MV-4-11 (cell line): ENCODE measurements around the gene D2HGDH.

Experiments
- DNase-seq: peaks from one replicate; lab custom pipeline; 2025; lab: John Stamatoyannopoulos, UW

Gene D2HGDH

GRCh38 chr2:241734467-241735208 lies at the start of gene D2HGDH:
Gene D2HGDH, plus strand, starts transcription at chr2:241734630. Its CDS starts 595 bp downstream, at chr2:241735225.
- peak; percentile 70 for DNase-seq

GRCh38 chr2:241686324-241686649 lies 48.1 kb upstream of the D2HGDH start:
- no peak for DNase-seq

DNA sequence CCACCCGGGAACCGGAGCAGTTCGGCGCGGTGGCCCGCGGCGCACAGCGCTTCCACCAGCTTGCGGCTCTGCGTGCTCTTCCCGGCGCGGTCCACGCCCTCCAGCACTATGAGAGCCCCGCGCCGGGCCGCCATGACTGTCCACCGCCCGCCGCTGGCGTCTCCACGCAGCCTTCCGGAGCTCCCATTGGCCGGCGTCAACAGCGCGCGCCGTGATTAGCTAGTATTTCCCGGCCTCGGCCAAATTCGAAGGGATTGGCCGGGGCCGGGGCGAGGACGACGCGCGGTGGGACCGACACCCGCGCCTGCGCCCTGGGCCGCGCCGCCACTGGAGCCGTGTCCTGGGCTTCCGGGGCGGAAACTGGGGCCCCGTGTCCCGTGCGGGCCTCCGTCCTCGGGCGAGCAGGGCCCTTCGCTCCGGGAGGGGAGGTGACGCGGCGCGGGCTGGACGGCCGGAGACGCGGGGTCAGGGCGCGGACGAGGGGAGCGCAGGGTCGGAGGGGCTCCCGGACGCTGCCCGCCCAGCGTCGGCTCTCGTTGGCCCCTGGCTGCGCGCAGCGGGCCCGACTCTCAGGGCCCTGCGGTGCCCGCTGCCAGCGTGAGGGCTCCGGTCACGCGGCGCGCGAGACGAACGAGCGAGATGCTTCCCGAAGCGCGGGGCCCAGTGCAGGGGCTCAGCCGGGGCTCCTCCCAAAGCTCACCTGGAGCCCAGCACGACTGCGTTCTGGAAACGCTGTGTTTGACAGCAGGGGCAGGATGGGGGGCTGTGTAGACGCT lies 47.6 kb upstream of the D2HGDH start, which contains the start of gene DTYMK:
Gene DTYMK (minus strand): TSS at position 166 of the 776 bp plus-strand sequence. CDS start 32 bp downstream, at position 134.
- peak; percentile 93 for DNase-seq

GRCh38 chr2:241689306-241689705 lies 45.1 kb upstream of the D2HGDH start:
- no peak for DNase-seq

GRCh38 chr2:241690202-241690717 lies 44.2 kb upstream of the D2HGDH start:
- DNase-seq = no peak

GRCh38 chr2:241692448-241692847 lies 42.0 kb upstream of the D2HGDH start:
- no peak for DNase-seq

GRCh38 chr2:241695651-241696050 lies 38.8 kb upstream of the D2HGDH start:
- peak; percentile 36 for DNase-seq

DNA sequence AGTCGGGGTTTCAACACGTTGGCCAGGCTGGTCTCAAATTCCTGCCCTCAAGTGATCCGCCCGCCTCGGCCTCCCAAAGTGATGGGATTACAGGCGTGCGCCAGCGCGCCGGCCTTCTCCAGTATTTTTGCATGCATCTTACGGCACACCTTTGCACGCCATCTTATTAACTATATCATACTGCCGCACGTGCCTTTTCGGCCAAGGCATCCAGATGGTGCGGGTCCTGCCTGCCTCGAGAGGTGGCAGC lies 33.4 kb upstream of the D2HGDH start:
- no peak for DNase-seq

GRCh38 chr2:241701399-241702154 lies 32.9 kb upstream of the D2HGDH start, which contains the start of gene ING5:
Gene ING5, plus strand, starts transcription at chr2:241702039. Its CDS starts 27 bp downstream, at chr2:241702066.
- DNase-seq = peak; percentile 83

DNA sequence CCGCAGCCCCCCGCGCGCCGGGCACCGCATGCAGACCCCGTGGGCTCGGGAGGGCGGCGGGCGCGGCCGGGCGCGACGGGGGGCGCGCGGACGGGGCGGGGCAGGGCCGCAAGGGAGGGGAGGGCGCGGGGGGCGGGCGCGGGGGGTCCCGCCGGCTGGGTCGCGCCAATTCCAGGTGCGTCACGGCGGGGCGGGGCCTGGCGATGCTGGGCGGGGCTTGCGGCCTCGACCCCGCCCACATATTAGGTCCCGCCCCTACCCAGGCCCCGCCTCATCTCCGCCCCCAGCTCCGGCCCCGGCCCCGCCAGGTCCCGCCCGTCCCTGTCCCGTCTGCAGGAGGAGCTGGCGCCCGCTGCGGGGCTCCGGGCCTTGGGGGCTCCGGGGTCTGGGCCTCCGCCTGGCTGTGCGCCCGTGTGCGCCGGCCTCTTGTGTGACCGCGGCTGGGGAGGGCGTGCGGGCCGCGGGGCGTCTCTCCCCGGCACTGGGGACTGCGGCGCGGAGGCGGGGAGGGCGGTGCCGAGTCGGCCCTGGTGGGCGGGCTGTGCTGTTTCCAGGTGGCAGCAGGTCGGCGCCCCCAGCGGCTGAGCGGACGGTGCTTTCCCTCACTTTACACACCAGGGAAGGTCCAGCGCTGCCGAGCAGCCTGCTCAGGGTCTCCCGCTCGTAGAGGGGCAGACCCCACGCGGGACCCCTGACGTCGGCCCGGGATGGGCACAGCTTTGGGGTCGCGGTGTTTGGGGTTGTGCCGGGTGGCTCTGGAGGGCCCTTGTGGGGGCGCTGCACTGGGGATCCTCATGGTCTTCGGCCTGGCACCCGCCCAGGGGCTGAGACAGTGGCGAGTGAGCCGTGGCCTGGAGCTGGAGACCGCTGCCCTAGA lies 32.0 kb upstream of the D2HGDH start:
- peak; percentile 60 for DNase-seq

DNA sequence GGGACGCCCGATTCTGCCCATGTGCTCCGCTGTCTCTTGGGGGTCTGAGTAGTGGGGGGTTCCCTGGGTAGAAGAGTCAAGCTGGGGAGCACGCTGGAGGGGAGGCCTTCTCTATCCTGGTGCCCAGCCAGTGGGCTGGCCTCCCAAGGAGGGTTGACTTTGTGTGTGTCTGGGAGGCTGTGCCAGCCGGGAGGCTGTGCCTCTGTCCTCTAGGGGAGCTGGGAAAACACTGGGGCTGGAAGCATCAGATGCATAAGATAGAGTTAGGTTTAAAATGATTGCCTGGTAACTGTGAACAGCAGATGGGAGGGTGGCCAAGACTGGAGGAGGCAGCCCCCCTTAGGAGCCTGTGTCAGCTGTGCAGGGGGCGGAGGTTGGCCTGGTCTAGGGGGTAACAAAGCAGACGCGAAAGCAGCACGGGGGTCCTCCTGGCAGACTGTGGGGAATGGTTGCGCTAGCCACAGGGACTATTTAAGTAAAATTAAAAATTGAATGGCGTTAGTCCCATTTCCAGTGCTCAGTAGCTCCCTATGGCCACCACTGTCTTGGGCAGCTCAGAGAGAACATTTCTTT lies 31.3 kb upstream of the D2HGDH start:
- no peak for DNase-seq

- no peak for DNase-seq
These were observed 27.9 kb upstream of the D2HGDH start for GRCh38 chr2:241706537-241706936.

DNA sequence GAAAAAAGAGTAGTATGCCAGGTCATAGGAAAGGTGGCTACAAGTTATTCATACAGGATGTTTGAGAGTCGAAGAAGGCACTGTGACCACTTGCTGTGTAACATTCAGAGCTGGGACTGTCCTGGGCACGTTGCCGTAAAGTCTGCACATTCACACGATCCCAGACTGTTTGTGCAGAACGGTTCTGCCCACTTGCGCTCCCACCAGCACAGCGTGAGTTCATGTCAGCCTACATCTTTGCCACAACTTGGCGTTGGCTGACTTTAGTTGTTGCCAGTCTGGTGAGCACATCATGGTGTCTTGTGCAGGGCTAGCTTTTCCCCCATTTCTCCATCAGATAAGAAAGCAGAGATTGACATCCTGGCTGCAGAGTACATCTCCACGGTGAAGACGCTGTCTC lies 25.6 kb upstream of the D2HGDH start:
- no peak for DNase-seq

GRCh38 chr2:241719093-241719492 lies 15.3 kb upstream of the D2HGDH start:
- no peak for DNase-seq

DNA sequence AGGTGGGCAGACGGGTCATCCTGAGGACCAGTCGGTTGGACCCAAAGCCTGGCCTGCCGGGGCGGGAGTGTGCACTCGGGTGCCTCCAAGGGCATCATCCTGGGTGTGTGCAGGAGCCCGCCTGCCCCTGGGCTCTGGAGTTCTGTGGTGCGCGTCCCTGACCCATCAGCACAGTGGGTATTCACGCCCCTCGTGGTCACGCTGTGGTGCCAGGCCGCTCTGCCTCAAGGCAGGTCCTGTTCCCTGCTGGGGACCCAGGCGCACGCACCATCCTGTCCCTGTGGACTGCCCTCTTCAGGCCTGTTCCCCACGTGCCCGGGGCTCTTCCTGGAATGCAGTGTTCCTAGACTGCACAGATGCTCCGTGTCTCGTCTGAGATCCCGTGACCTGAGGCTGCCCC lies 14.3 kb upstream of the D2HGDH start:
- no peak for DNase-seq

- DNase-seq = no peak
These were observed 13.9 kb upstream of the D2HGDH start for GRCh38 chr2:241720560-241720959.

DNA sequence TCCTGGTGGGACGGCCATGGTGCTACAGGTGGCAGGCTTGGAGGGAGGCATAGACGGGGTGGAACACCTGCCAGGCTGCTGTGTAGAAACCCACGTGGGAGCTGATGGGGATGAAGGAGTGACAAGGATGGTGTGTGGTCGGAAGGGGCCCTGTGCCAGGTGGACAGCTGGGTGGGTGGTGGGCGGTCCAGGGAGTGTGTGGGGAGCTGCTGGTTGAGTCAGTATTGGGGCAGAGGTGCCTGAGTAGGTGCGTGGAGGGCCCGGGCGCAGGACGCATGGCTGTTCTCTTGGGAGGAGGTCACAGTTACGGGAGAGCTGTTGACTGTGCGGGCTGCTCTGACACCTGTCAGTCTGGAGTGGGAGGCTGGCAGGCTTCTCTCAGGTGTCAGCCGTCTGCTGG lies 12.6 kb upstream of the D2HGDH start:
- DNase-seq = no peak

- no peak for DNase-seq
These were observed 11.5 kb upstream of the D2HGDH start for GRCh38 chr2:241722896-241723454.

DNA sequence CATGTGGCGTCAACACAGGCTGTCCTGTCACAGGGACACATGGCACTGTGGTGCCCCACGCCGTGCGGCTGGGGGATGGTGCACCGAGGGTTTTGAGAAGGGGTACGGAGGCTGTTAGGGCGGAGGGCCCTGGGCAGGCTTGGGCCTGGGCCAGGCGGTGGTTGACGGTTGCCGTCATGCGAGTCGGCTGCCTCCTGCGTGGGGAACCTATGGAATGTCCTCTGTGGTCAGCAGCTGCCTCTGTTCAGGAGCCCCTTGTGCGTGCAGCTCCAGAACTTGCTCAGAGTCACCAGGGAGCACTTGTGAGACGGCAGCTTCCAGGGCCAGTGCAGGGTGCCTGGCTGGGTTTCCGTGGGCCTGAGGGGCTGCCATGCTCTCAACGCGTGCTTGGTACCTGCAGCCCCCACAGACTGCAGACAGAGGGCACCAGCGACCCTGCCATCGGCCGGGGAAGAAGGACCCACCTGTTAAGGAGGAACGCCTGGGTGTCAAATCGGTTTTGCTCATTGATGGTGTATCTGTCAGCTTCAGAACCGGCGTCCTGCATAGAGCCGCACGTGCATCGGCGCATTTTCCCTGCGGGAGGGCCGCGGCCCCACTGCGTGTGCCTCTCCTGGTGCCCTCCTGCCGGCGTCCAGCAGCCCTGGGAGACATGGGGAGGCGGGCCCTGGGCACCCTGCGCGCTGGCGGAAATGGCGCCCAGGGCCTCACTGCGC lies 10.0 kb upstream of the D2HGDH start:
- no peak for DNase-seq
